ENCODE measurements around the gene NTNG1.

GRCh38 chr1:107359472-107360241 lies 218.8 kb downstream of the NTNG1 start:
- TF ChIP-seq CTCF (IDR thresholded peaks at IDR 0.05) (no peak), POLR2AphosphoS5 (IDR thresholded peaks at IDR 0.05) (no peak)
